ENCODE measurements around the gene IFRD2.

- no peak for TF ChIP-seq CTCF (IDR thresholded peaks at IDR 0.05)
- no peak for TF ChIP-seq SMC3 (IDR thresholded peaks at IDR 0.05; ENCODE audit: low read depth, low read length)
Observed at GRCh38 chr3:50238549-50239026, 53.6 kb downstream of the IFRD2 start.

Measured in SK-N-SH (cell line).